T-cell (primary cell): Measurements from ENCODE around the gene USP30. TPM values are rescaled to one million over a fixed set of nuclear protein-coding genes. Genes with fewer than 3 reads are reported as not detected.

Experiments used
- ATAC-seq, 4 experiments: fragments of 200-7000 bp in 3 of 4; fragments of 150-1000 bp in 1 of 4; cut with Tn5 transposase; replicated peaks in 1 of 4; 1 replicate in 3 of 4; 2 replicates in 1 of 4; pipeline ENCODE4 v1.10.0; 2021; ENCODE audit warnings: moderate library complexity in 3 of 4, mild to moderate bottlenecking in 2 of 4, moderate number of reproducible peaks in 1 of 4
- CTCF ChIA-PET, 2 donors: fragments of 300-600 bp; sonication (Branson Sonifier 250); formaldehyde crosslinking; loops; one replicate each; lab custom pipeline; 2022; ENCODE audit warnings: antibody characterized with exemption in 2 of 2; lab: Charles Lee
- POLR2A ChIA-PET, 2 donors: fragments of 300-600 bp; sonication (Branson Sonifier 250); formaldehyde crosslinking; loops; one replicate each; lab custom pipeline; 2022; ENCODE audit warnings: antibody characterized with exemption in 2 of 2; lab: Charles Lee
- DNase-seq, 35 experiments: peaks; one replicate each; pipeline versions ENCODE4 v3.0.0 to v3.0.0-alpha.2; 2013 to 2023
- H3K27ac ChIP-seq: one replicate; pipeline ENCODE4 v1.5.1; 2013; ENCODE audit warnings: low read length
- H3K27me3 ChIP-seq, 2 experiments: replicated peaks in 1 of 2; 1 replicate in 1 of 2; 2 replicates in 1 of 2; pipeline versions ENCODE4 v1.6.1 to v1.7.0; 2013; ENCODE audit warnings: low read length in 1 of 2, mixed read lengths in 1 of 2; ENCODE audit not compliant: control insufficient read depth in 2 of 2, insufficient read depth in 2 of 2; ENCODE audit errors: extremely low read depth in 1 of 2
- H3K36me3 ChIP-seq, 2 donors: 1 replicate in 1 of 2; 2 replicates in 1 of 2; pipeline versions ENCODE4 v1.6.1 to v1.7.0; 2013; ENCODE audit warnings: low read length in 1 of 2; ENCODE audit not compliant: control insufficient read depth in 2 of 2, insufficient read depth in 1 of 2; ENCODE audit errors: extremely low read depth in 1 of 2
- H3K4me1 ChIP-seq, 2 experiments: 1 replicate in 1 of 2; 2 replicates in 1 of 2; pipeline versions ENCODE4 v1.6.1 to v1.7.0; 2013; ENCODE audit warnings: low read length in 2 of 2, mixed read lengths in 1 of 2; ENCODE audit not compliant: insufficient read depth in 2 of 2, control insufficient read depth in 1 of 2; ENCODE audit errors: extremely low read depth in 1 of 2
- H3K4me3 ChIP-seq, 2 donors: 1 replicate in 1 of 2; 2 replicates in 1 of 2; pipeline versions ENCODE4 v1.5.1 to v1.7.0; 2013; ENCODE audit warnings: mild to moderate bottlenecking in 2 of 2, low read length in 1 of 2, moderate library complexity in 1 of 2; ENCODE audit not compliant: control insufficient read depth in 1 of 2; ENCODE audit errors: extremely low read depth in 1 of 2
- H3K9me3 ChIP-seq: 2 replicates; pipeline ENCODE4 v1.7.0; 2013
- H3K27ac Mint-ChIP-seq, 2 donors: one replicate each; pipeline ENCODE4 v1.8.0; 2020 to 2021; ENCODE audit warnings: mild to moderate bottlenecking in 2 of 2, mixed read lengths in 2 of 2
- H3K27me3 Mint-ChIP-seq, 2 donors: one replicate each; pipeline ENCODE4 v1.8.0; 2021 to 2022; ENCODE audit warnings: mixed read lengths in 2 of 2
- H3K36me3 Mint-ChIP-seq: one replicate; pipeline ENCODE4 v1.8.0; 2021; ENCODE audit warnings: mixed read lengths
- H3K4me1 Mint-ChIP-seq, 3 donors: one replicate each; pipeline ENCODE4 v1.8.0; 2020 to 2022; ENCODE audit warnings: mixed read lengths in 3 of 3, mild to moderate bottlenecking in 1 of 3
- H3K4me3 Mint-ChIP-seq, 3 donors: one replicate each; pipeline ENCODE4 v1.8.0; 2020 to 2022; ENCODE audit warnings: mild to moderate bottlenecking in 3 of 3, mixed read lengths in 3 of 3, moderate library complexity in 3 of 3
- H3K9me3 Mint-ChIP-seq, 3 donors: one replicate each; pipeline ENCODE4 v1.8.0; 2020 to 2022; ENCODE audit warnings: mixed read lengths in 3 of 3
- WGBS: methylation state at CpG from one replicate; pipeline ENCODE4 v1.1.5; 2013; ENCODE audit warnings: missing lambda C conversion rate; ENCODE audit not compliant: insufficient coverage; 5-methylcytosine and 5-hydroxymethylcytosine counted together
- total RNA-seq, 35 experiments: library from RNA in 6 of 35; stranded (reverse) in 6 of 35; fragments of 120-200 nt in 1 of 35; gene quantifications; one replicate each; pipeline versions ENCODE4 v1.2.1 to v1.2.4 and lab custom pipeline; 2013 to 2026

Gene USP30
- total RNA-seq, 5 donors from 2014 or later (not counting 1 experiment from before 2014, with no cell fraction given) = 9.8 to 20.9 (median 13.9) TPM

- Histone ChIP-seq H3K4me1 (no peaks in the 10 kb centered on the region), H3K4me3 (no peak overlapping the region), H3K36me3 (no peaks in the 10 kb centered on the region), H3K9me3 (no peaks in the 10 kb centered on the region), H3K27ac (no peak overlapping the region), H3K27me3 (no peaks in the 10 kb centered on the region)
- POLR2A ChIA-PET = interaction anchor here in 1 of 2 donors (0.6 kb wide), 1 partner anchor 761 kb away, joined by 3 read pairs; no protein-coding TSS in a partner anchor
- DNase-seq (no peak), ATAC-seq (no peak)
- Mint-ChIP-seq H3K36me3 (peaks cover 6% of the 10 kb centered on the region), H3K4me3 (no peak overlapping the region), H3K27ac (no peak overlapping the region), H3K4me1 (no peaks in the 10 kb centered on the region), H3K9me3 (no peaks in the 10 kb centered on the region), H3K27me3 (no peaks in the 10 kb centered on the region)
- 100% methylated on average over 5 of the region's 12 CpGs for WGBS
- CTCF ChIA-PET = interaction anchor here in 1 of 2 donors (0.6 kb wide), 1 partner anchor 1480 kb away, joined by 5 read pairs; no protein-coding TSS in a partner anchor
These were observed 72.7 kb downstream of the USP30 start for GRCh38 chr12:109124878-109125648.

GRCh38 chr12:109125791-109126190 is 73.4 kb downstream of the USP30 start:
- H3K27ac ChIP-seq = no peak overlapping the region
- ChIA-PET CTCF (no interaction called here), POLR2A (interaction anchor here in 1 of 2 donors (0.6 kb wide), 1 partner anchor 760 kb away, joined by 3 read pairs; no protein-coding TSS in a partner anchor)
- Mint-ChIP-seq H3K27ac (no peak overlapping the region), H3K27me3 (no peaks in the 10 kb centered on the region), H3K4me1 (no peaks in the 10 kb centered on the region), H3K36me3 (peaks cover 6% of the 10 kb centered on the region), H3K9me3 (no peaks in the 10 kb centered on the region), H3K4me3 (no peak overlapping the region)
- H3K27me3 ChIP-seq = no peaks in the 10 kb centered on the region
- no peaks in the 10 kb centered on the region for H3K36me3 ChIP-seq
- 84% methylated on average over 7 of the region's 7 CpGs for WGBS
- H3K9me3 ChIP-seq = no peaks in the 10 kb centered on the region
- no peak overlapping the region for H3K4me3 ChIP-seq
- no peak for DNase-seq
- no peaks in the 10 kb centered on the region for H3K4me1 ChIP-seq
- no peak for ATAC-seq

- H3K27me3 Mint-ChIP-seq = no peaks in the 10 kb centered on the region
- H3K36me3 ChIP-seq = no peaks in the 10 kb centered on the region
- ChIA-PET POLR2A (no interaction called here), CTCF (interaction anchor here in 1 of 2 donors (0.7 kb wide), 1 partner anchor 10 kb away, joined by 6 read pairs; the partner anchor contains the start of gene ACACB)
- no peaks in the 10 kb centered on the region for H3K4me1 ChIP-seq
- peaks cover 6% of the 10 kb centered on the region for H3K36me3 Mint-ChIP-seq
- no peak overlapping the region for H3K4me3 Mint-ChIP-seq
- no peaks in the 10 kb centered on the region for H3K27me3 ChIP-seq
- no peak overlapping the region for H3K27ac Mint-ChIP-seq
- no peaks in the 10 kb centered on the region for H3K4me1 Mint-ChIP-seq
- H3K9me3 ChIP-seq = no peaks in the 10 kb centered on the region
- H3K4me3 ChIP-seq = no peak overlapping the region
- no peaks in the 10 kb centered on the region for H3K9me3 Mint-ChIP-seq
- WGBS = 73% methylated on average over 2 of the region's 3 CpGs
- H3K27ac ChIP-seq = no peak overlapping the region
- ATAC-seq (no peak), DNase-seq (no peak)
These were observed 74.4 kb downstream of the USP30 start for GRCh38 chr12:109126784-109127183.

GRCh38 chr12:109127533-109128242 is 75.3 kb downstream of the USP30 start:
- Histone ChIP-seq H3K4me3 (no peak overlapping the region), H3K36me3 (no peaks in the 10 kb centered on the region), H3K27ac (no peak overlapping the region), H3K4me1 (no peaks in the 10 kb centered on the region), H3K27me3 (no peaks in the 10 kb centered on the region), H3K9me3 (no peaks in the 10 kb centered on the region)
- POLR2A ChIA-PET = no interaction called here
- Mint-ChIP-seq H3K9me3 (no peaks in the 10 kb centered on the region), H3K4me3 (no peak overlapping the region), H3K4me1 (no peaks in the 10 kb centered on the region), H3K36me3 (peaks cover 6% of the 10 kb centered on the region), H3K27me3 (no peaks in the 10 kb centered on the region), H3K27ac (no peak overlapping the region)
- 96% methylated on average over 7 of the region's 13 CpGs for WGBS
- CTCF ChIA-PET = interaction anchor here (0.5 to 0.7 kb wide), 4 partner anchors 11 to 45 kb away, joined by 3 to 6 read pairs (median 4); partner anchors contain the start of gene ACACB (in 1 of the 2)
- ATAC-seq = no peak
- no peak for DNase-seq

GRCh38 chr12:109130297-109131153 is 78.1 kb downstream of the USP30 start:
- ChIA-PET CTCF (no interaction called here), POLR2A (no interaction called here)
- 89% methylated on average over 13 of the region's 15 CpGs for WGBS
- H3K9me3 Mint-ChIP-seq = no peaks in the 10 kb centered on the region
- no peak overlapping the region for H3K27ac Mint-ChIP-seq
- no peak overlapping the region for H3K4me3 ChIP-seq
- no peaks in the 10 kb centered on the region for H3K27me3 Mint-ChIP-seq
- no peaks in the 10 kb centered on the region for H3K36me3 ChIP-seq
- no peaks in the 10 kb centered on the region for H3K4me1 Mint-ChIP-seq
- H3K9me3 ChIP-seq = no peaks in the 10 kb centered on the region
- H3K4me3 Mint-ChIP-seq = no peak overlapping the region
- H3K4me1 ChIP-seq = no peaks in the 10 kb centered on the region
- ATAC-seq (no peak), DNase-seq (no peak)
- H3K27me3 ChIP-seq = no peaks in the 10 kb centered on the region
- H3K27ac ChIP-seq = no peak overlapping the region
- peaks cover under 1% of the 10 kb centered on the region for H3K36me3 Mint-ChIP-seq
